Endodermal cell (in vitro differentiated cells): ENCODE data around the gene AMPH. TPM values are rescaled to one million over a fixed set of nuclear protein-coding genes. Genes with fewer than 3 reads are reported as not detected.

ENCODE experiments used
- DNase-seq: peaks from one replicate; pipeline ENCODE4 v3.0.0-alpha.2; 2017
- H3K27ac ChIP-seq: 2 replicates; pipeline ENCODE4 v1.5.1; 2013; ENCODE audit warnings: mild to moderate bottlenecking, low read depth, low read length, moderate library complexity
- H3K27me3 ChIP-seq: 2 replicates; pipeline ENCODE4 v1.6.1; 2013; ENCODE audit warnings: mild to moderate bottlenecking, low read length, moderate library complexity; ENCODE audit not compliant: insufficient read depth, control insufficient read depth, poor library complexity, severe bottlenecking
- H3K36me3 ChIP-seq: 2 replicates; pipeline ENCODE4 v1.7.0; 2013; ENCODE audit warnings: mild to moderate bottlenecking, low read length, moderate library complexity; ENCODE audit not compliant: control insufficient read depth, insufficient read depth
- H3K4me1 ChIP-seq: one replicate; pipeline ENCODE4 v1.7.0; 2013; ENCODE audit warnings: low read length; ENCODE audit not compliant: control insufficient read depth, insufficient read depth
- H3K4me3 ChIP-seq: 2 replicates; pipeline ENCODE4 v1.5.1; 2013; ENCODE audit warnings: mild to moderate bottlenecking, low read length, moderate library complexity
- H3K9ac ChIP-seq: 2 replicates; pipeline ENCODE4 v1.6.1; 2013; ENCODE audit warnings: mild to moderate bottlenecking, low read length, moderate library complexity; ENCODE audit not compliant: poor library complexity, severe bottlenecking; ENCODE audit errors: extremely low read depth
- H3K9me3 ChIP-seq: 2 replicates; pipeline ENCODE4 v1.6.1; 2013; ENCODE audit warnings: mild to moderate bottlenecking, low read length, moderate library complexity; ENCODE audit not compliant: control insufficient read depth
- H3K27ac Mint-ChIP-seq: 2 replicates; pipeline ENCODE4 v1.8.0; 2020; ENCODE audit warnings: mixed read lengths
- H3K27me3 Mint-ChIP-seq: 2 replicates; pipeline ENCODE4 v1.8.0; 2021; ENCODE audit warnings: mild to moderate bottlenecking, mixed read lengths; ENCODE audit not compliant: insufficient read depth
- H3K36me3 Mint-ChIP-seq: 2 replicates; pipeline ENCODE4 v1.8.0; 2020; ENCODE audit warnings: low read depth, mixed read lengths
- H3K4me1 Mint-ChIP-seq: 2 replicates; pipeline ENCODE4 v1.8.0; 2020; ENCODE audit warnings: mixed read lengths
- H3K4me3 Mint-ChIP-seq: 2 replicates; pipeline ENCODE4 v1.8.0; 2020; ENCODE audit warnings: mild to moderate bottlenecking, moderate library complexity, mixed read lengths
- H3K9me3 Mint-ChIP-seq: 2 replicates; pipeline ENCODE4 v1.8.0; 2020; ENCODE audit warnings: mild to moderate bottlenecking, mixed read lengths
- WGBS, 2 experiments: methylation state at CpG; one replicate each; pipeline versions ENCODE4 v1.1.5 to v1.1.7; 2013; ENCODE audit warnings: missing lambda C conversion rate in 2 of 2, mixed read lengths in 1 of 2; ENCODE audit not compliant: insufficient coverage in 1 of 2, insufficient read length in 1 of 2; 5-methylcytosine and 5-hydroxymethylcytosine counted together
- total RNA-seq, 2 donors: library from RNA; stranded (reverse); fragmentation: NEBNext Ultra II Directional in 1 of 2; extraction: Animal tissue kit (Norgen Biotek cat#: 25700) in 1 of 2; gene quantifications; 2 replicates in 1 of 2; 3 replicates in 1 of 2; pipeline ENCODE4 v1.2.1, GENCODE V29; 2021
- TF ChIP-seq, protein P1 (sequence below): fragments of 200-600 bp; sonication (generic); conservative IDR thresholded peaks from 2 replicates; pipeline ENCODE4 v1.5.0; 2021; ENCODE audit warnings: antibody characterized with exemption, mild to moderate bottlenecking

The AMPH gene
- total RNA-seq, 2 donors from 2014 or later: 3.5 to 5.5 TPM

- Histone ChIP-seq H3K36me3 (no peaks in the 10 kb centered on the region), H3K9me3 (no peaks in the 10 kb centered on the region), H3K27me3 (no peaks in the 10 kb centered on the region), H3K4me3 (no peak overlapping the region), H3K9ac (no peak overlapping the region), H3K27ac (no peak overlapping the region), H3K4me1 (no peaks in the 10 kb centered on the region)
- no peak for DNase-seq
- TF ChIP-seq, protein P1, sequence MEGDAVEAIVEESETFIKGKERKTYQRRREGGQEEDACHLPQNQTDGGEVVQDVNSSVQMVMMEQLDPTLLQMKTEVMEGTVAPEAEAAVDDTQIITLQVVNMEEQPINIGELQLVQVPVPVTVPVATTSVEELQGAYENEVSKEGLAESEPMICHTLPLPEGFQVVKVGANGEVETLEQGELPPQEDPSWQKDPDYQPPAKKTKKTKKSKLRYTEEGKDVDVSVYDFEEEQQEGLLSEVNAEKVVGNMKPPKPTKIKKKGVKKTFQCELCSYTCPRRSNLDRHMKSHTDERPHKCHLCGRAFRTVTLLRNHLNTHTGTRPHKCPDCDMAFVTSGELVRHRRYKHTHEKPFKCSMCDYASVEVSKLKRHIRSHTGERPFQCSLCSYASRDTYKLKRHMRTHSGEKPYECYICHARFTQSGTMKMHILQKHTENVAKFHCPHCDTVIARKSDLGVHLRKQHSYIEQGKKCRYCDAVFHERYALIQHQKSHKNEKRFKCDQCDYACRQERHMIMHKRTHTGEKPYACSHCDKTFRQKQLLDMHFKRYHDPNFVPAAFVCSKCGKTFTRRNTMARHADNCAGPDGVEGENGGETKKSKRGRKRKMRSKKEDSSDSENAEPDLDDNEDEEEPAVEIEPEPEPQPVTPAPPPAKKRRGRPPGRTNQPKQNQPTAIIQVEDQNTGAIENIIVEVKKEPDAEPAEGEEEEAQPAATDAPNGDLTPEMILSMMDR: no peak
- Mint-ChIP-seq H3K4me3 (no peak overlapping the region), H3K27me3 (no peaks in the 10 kb centered on the region), H3K4me1 (no peaks in the 10 kb centered on the region), H3K9me3 (no peaks in the 10 kb centered on the region), H3K36me3 (no peaks in the 10 kb centered on the region), H3K27ac (no peak overlapping the region)
- 88 to 92% methylated on average over 2 of the region's 2 CpGs for WGBS, 2 experiments
Measured at GRCh38 chr7:38535073-38535472, 96.1 kb downstream of the AMPH start.

- H3K4me1 ChIP-seq: no peaks in the 10 kb centered on the region
- no peak for DNase-seq
- 100% methylated on average over 1 of the region's 1 CpG; no CpG with 5 or more reads in 1 of the 2 experiments for WGBS, 2 experiments
- Mint-ChIP-seq H3K9me3 (no peaks in the 10 kb centered on the region), H3K27ac (no peak overlapping the region), H3K4me3 (no peak overlapping the region), H3K4me1 (no peaks in the 10 kb centered on the region), H3K36me3 (no peaks in the 10 kb centered on the region), H3K27me3 (no peaks in the 10 kb centered on the region)
- H3K9ac ChIP-seq: no peak overlapping the region
- TF ChIP-seq, protein P1: no peak
- H3K27ac ChIP-seq: no peak overlapping the region
- no peaks in the 10 kb centered on the region for H3K9me3 ChIP-seq
- no peaks in the 10 kb centered on the region for H3K36me3 ChIP-seq
- no peak overlapping the region for H3K4me3 ChIP-seq
- H3K27me3 ChIP-seq: no peaks in the 10 kb centered on the region
Measured at GRCh38 chr7:38525857-38526256, 105.3 kb downstream of the AMPH start.

DNA sequence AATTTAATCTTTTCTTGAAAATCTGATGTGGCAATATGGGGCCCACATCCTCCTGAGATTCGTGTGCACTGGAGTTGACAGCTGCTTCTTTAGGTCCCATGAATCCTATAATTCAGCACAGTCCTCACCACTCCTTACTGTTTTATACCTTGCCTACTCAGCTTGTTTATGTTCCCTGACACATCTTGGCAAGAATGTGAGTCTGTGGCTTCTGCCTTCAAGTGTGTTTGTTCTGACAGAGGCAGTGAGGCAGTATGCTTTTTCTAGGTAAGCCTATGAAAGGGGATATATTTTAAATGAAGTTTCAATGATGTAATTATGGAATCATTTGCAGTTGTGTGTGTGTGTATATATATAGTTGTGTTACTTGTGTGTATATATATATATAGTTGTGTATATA, 106.4 kb downstream of the AMPH start:
- no peaks in the 10 kb centered on the region for H3K36me3 Mint-ChIP-seq
- no peak overlapping the region for H3K4me3 Mint-ChIP-seq
- Histone ChIP-seq H3K27me3 (no peaks in the 10 kb centered on the region), H3K4me3 (no peak overlapping the region), H3K4me1 (no peaks in the 10 kb centered on the region), H3K9ac (no peak overlapping the region), H3K9me3 (no peaks in the 10 kb centered on the region), H3K36me3 (no peaks in the 10 kb centered on the region), H3K27ac (no peak overlapping the region)
- TF ChIP-seq, protein P1: no peak
- no peaks in the 10 kb centered on the region for H3K9me3 Mint-ChIP-seq
- H3K27ac Mint-ChIP-seq: no peak overlapping the region
- no peaks in the 10 kb centered on the region for H3K4me1 Mint-ChIP-seq
- WGBS, 2 experiments: 74 to 90% methylated on average over 1 of the region's 1 CpG
- H3K27me3 Mint-ChIP-seq: no peaks in the 10 kb centered on the region
- DNase-seq: no peak
